ENCODE measurements around the gene SLC9A9.

SLC9A9 gene

GRCh38 chr3:143648708-143649107, 199.6 kb downstream of the SLC9A9 start:
- DNase-seq (ENCODE audit: low read depth) = no peak

GRCh38 chr3:143648218-143648617, 200.1 kb downstream of the SLC9A9 start:
- no peak for DNase-seq (ENCODE audit: low read depth)

- peak; percentile 66 for DNase-seq (ENCODE audit: low read depth)
Observed at GRCh38 chr3:143644370-143645089, 203.7 kb downstream of the SLC9A9 start.

- no peak for DNase-seq (ENCODE audit: low read depth)
Observed at GRCh38 chr3:143643905-143644304, 204.4 kb downstream of the SLC9A9 start.

- no peak for DNase-seq (ENCODE audit: low read depth)
Observed at GRCh38 chr3:143640774-143641173, 207.5 kb downstream of the SLC9A9 start.

- DNase-seq (ENCODE audit: low read depth) = no peak
Observed at GRCh38 chr3:143637133-143637532, 211.1 kb downstream of the SLC9A9 start.

- no peak for DNase-seq (ENCODE audit: low read depth)
Observed at GRCh38 chr3:143634991-143635390, 213.3 kb downstream of the SLC9A9 start.

- DNase-seq (ENCODE audit: low read depth) = no peak
Observed at GRCh38 chr3:143634427-143634826, 213.8 kb downstream of the SLC9A9 start.

- DNase-seq (ENCODE audit: low read depth) = no peak
Observed at GRCh38 chr3:143633816-143634215, 214.5 kb downstream of the SLC9A9 start.

GRCh38 chr3:143629726-143630125, 218.5 kb downstream of the SLC9A9 start:
- no peak for DNase-seq (ENCODE audit: low read depth)

GRCh38 chr3:143628971-143629370, 219.3 kb downstream of the SLC9A9 start:
- no peak for DNase-seq (ENCODE audit: low read depth)

- DNase-seq (ENCODE audit: low read depth) = peak; percentile 11
Observed at GRCh38 chr3:143627336-143627735, 220.9 kb downstream of the SLC9A9 start.

- DNase-seq (ENCODE audit: low read depth) = no peak
Observed at GRCh38 chr3:143619231-143619630, 229.0 kb downstream of the SLC9A9 start.

- DNase-seq (ENCODE audit: low read depth) = no peak
Observed at GRCh38 chr3:143617050-143617449, 231.2 kb downstream of the SLC9A9 start.

- no peak for DNase-seq (ENCODE audit: low read depth)
Observed at GRCh38 chr3:143613226-143613625, 235.0 kb downstream of the SLC9A9 start.

- no peak for DNase-seq (ENCODE audit: low read depth)
Observed at GRCh38 chr3:143612541-143612940, 235.7 kb downstream of the SLC9A9 start.

- DNase-seq (ENCODE audit: low read depth) = peak; percentile 11
Observed at GRCh38 chr3:143608966-143609365, 239.3 kb downstream of the SLC9A9 start.

- DNase-seq (ENCODE audit: low read depth) = no peak
Observed at GRCh38 chr3:143605233-143605950, 242.9 kb downstream of the SLC9A9 start.

GRCh38 chr3:143604402-143605185, 243.7 kb downstream of the SLC9A9 start:
- DNase-seq (ENCODE audit: low read depth) = no peak

- DNase-seq (ENCODE audit: low read depth) = no peak
Observed at GRCh38 chr3:143603774-143604173, 244.5 kb downstream of the SLC9A9 start.

- peak; percentile 2 for DNase-seq (ENCODE audit: low read depth)
Observed at GRCh38 chr3:143601723-143602484, 246.4 kb downstream of the SLC9A9 start.

All from EH (cell line).